Lower leg skin (tissue), 4 donors: ENCODE measurements around the gene TTC33. TPM values are rescaled to one million over a fixed set of nuclear protein-coding genes. Genes with fewer than 3 reads are reported as not detected.

Source experiments
- DNase-seq, 2 donors: peaks; one replicate each; pipeline ENCODE4 v3.0.0-alpha.2; 2019; ENCODE audit warnings: low spot score in 2 of 2
- H3K4me3 ChIP-seq: fragments of 200-600 bp; sonication (generic); 2 replicates; pipeline ENCODE4 v1.5.1; 2017; ENCODE audit warnings: mild to moderate bottlenecking, low read depth; ENCODE audit not compliant: poor library complexity, severe bottlenecking
- CTCF ChIP-seq, 3 donors: fragments of 450-650 bp; IDR thresholded peaks; one replicate each; pipeline ENCODE4 v1.5.1; 2016; ENCODE audit warnings: antibody characterized with exemption in 3 of 3, mild to moderate bottlenecking in 3 of 3, moderate library complexity in 2 of 3
- POLR2A ChIP-seq, 2 donors: fragments of 450-650 bp; IDR thresholded peaks; one replicate each; pipeline ENCODE4 v1.6.1; 2016 to 2017; ENCODE audit warnings: antibody characterized with exemption in 2 of 2, mild to moderate bottlenecking in 1 of 2, moderate library complexity in 1 of 2
- WGBS, 2 donors: methylation state at CpG; one replicate each; pipeline ENCODE4 v1.1.5; 2018; 5-methylcytosine and 5-hydroxymethylcytosine counted together
- intact Hi-C: fragments of 100-400 bp; cut with DNase I; formaldehyde crosslinking; loops from one replicate; pipeline ENCODE4 v1.15.0; 2023; ENCODE audit warnings: low total_unique reads
- total RNA-seq, 4 donors: library from RNA; depleted of rRNA; stranded (reverse); fragments of >200 nt; gene quantifications; one replicate each; pipeline ENCODE4 v1.1.0, GENCODE V29; 2016

The TTC33 gene
- total RNA-seq, 4 donors from 2014 or later = 8.7 to 13.1 (median 11.0) TPM

GRCh38 chr5:40587376-40587775 lies 168.4 kb downstream of the TTC33 start:
- WGBS, 2 donors = 67 to 74% methylated on average over 1 of the region's 1 CpG
- intact Hi-C loops = no loop called here
- H3K4me3 ChIP-seq = no peak overlapping the region
- DNase-seq = no peak
- TF ChIP-seq POLR2A (IDR thresholded peaks at IDR 0.05) = no peak
- no peak for TF ChIP-seq CTCF (IDR thresholded peaks at IDR 0.05)

GRCh38 chr5:40585537-40586267 lies 170.1 kb downstream of the TTC33 start:
- DNase-seq = no peak
- intact Hi-C loops = no loop called here
- TF ChIP-seq CTCF (IDR thresholded peaks at IDR 0.05) (no peak), POLR2A (IDR thresholded peaks at IDR 0.05) (no peak)
- H3K4me3 ChIP-seq = no peak overlapping the region
- 90 to 95% methylated on average over 5 of the region's 5 CpGs for WGBS, 2 donors

GRCh38 chr5:40584054-40584453 lies 171.7 kb downstream of the TTC33 start:
- WGBS, 2 donors = 66 to 82% methylated on average over 2 of the region's 2 CpGs
- DNase-seq = no peak
- H3K4me3 ChIP-seq = no peak overlapping the region
- TF ChIP-seq CTCF (IDR thresholded peaks at IDR 0.05) (no peak), POLR2A (IDR thresholded peaks at IDR 0.05) (no peak)
- intact Hi-C loops = no loop called here

GRCh38 chr5:40578501-40579451 lies 177.0 kb downstream of the TTC33 start:
- intact Hi-C loops = no loop called here
- no peak for DNase-seq
- WGBS, 2 donors = 77 to 82% methylated on average over 9 of the region's 9 CpGs
- TF ChIP-seq POLR2A (IDR thresholded peaks at IDR 0.05) (no peak), CTCF (IDR thresholded peaks at IDR 0.05) (no peak)
- no peak overlapping the region for H3K4me3 ChIP-seq

GRCh38 chr5:40577718-40578117 lies 178.0 kb downstream of the TTC33 start:
- intact Hi-C loops = no loop called here
- H3K4me3 ChIP-seq = no peak overlapping the region
- TF ChIP-seq CTCF (IDR thresholded peaks at IDR 0.05) = no peak
- TF ChIP-seq POLR2A (IDR thresholded peaks at IDR 0.05) = no peak
- WGBS, 2 donors = 93 to 95% methylated on average over 3 of the region's 3 CpGs
- DNase-seq = no peak
